ENCODE results near the gene AP5S1.
A peak's percentile ranks its signal among the peaks of the same experiment; 100 is the strongest.

The AP5S1 gene

DNA sequence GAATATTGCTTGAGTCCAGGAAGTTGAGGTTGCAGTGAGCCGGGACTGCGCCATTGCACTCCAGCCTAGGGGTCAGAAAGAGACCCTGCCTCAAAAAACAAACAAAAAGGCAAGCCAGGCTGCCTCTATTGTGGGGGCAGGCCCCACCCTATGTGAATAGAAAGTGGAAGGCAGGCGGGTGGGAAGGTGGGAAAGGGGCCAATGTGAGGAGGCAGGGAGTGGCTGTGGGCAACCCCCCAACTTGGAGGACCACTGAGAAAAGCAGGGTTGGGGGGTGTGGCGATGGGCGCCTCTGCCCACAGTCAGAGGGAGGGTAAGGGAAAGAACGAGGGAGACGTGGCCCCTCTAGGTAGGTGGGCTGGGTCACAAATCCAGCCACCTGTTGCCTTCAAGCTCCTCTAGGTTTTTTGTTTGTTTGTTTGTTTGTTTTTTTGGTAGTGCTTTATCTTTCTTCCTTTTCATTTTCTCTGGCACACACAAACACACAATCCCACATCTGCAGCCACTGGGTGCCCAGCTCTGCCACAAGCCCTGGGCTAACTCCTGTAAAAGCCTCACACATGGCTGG, 5.3 kb upstream of the AP5S1 start:
- ATAC-seq = no peak
- TF ChIP-seq PPARA (CRISPR knock-in tag; IDR thresholded peaks at IDR 0.05; ENCODE audit: borderline replicate concordance) = no peak
- TF ChIP-seq ZFP30 (CRISPR knock-in tag; IDR thresholded peaks at IDR 0.05) = no peak
- no peak for TF ChIP-seq CSDC2 (CRISPR knock-in tag; IDR thresholded peaks at IDR 0.05)

GRCh38 chr20:3815703-3816315, 4.5 kb upstream of the AP5S1 start:
- no peak for ATAC-seq
- TF ChIP-seq SNAI2 (CRISPR knock-in tag; IDR thresholded peaks at IDR 0.05) (no peak), ZNF8 (CRISPR knock-in tag; IDR thresholded peaks at IDR 0.05) (no peak), ZFP30 (CRISPR knock-in tag; IDR thresholded peaks at IDR 0.05) (no peak), ZNF70 (CRISPR knock-in tag; IDR thresholded peaks at IDR 0.05) (no peak), ESRRG (CRISPR knock-in tag; IDR thresholded peaks at IDR 0.05) (no peak), ARNTL (CRISPR knock-in tag; IDR thresholded peaks at IDR 0.05; ENCODE audit: borderline replicate concordance, low read depth) (no peak), RARB (CRISPR knock-in tag; IDR thresholded peaks at IDR 0.05) (no peak), GLIS3 (CRISPR knock-in tag; IDR thresholded peaks at IDR 0.05) (no peak)
- TF ChIP-seq, protein P1, sequence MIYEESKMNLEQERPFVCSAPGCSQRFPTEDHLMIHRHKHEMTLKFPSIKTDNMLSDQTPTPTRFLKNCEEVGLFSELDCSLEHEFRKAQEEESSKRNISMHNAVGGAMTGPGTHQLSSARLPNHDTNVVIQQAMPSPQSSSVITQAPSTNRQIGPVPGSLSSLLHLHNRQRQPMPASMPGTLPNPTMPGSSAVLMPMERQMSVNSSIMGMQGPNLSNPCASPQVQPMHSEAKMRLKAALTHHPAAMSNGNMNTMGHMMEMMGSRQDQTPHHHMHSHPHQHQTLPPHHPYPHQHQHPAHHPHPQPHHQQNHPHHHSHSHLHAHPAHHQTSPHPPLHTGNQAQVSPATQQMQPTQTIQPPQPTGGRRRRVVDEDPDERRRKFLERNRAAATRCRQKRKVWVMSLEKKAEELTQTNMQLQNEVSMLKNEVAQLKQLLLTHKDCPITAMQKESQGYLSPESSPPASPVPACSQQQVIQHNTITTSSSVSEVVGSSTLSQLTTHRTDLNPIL (CRISPR knock-in tag; IDR thresholded peaks at IDR 0.05; ENCODE audit: low read depth) = no peak
- TF ChIP-seq, protein P2, sequence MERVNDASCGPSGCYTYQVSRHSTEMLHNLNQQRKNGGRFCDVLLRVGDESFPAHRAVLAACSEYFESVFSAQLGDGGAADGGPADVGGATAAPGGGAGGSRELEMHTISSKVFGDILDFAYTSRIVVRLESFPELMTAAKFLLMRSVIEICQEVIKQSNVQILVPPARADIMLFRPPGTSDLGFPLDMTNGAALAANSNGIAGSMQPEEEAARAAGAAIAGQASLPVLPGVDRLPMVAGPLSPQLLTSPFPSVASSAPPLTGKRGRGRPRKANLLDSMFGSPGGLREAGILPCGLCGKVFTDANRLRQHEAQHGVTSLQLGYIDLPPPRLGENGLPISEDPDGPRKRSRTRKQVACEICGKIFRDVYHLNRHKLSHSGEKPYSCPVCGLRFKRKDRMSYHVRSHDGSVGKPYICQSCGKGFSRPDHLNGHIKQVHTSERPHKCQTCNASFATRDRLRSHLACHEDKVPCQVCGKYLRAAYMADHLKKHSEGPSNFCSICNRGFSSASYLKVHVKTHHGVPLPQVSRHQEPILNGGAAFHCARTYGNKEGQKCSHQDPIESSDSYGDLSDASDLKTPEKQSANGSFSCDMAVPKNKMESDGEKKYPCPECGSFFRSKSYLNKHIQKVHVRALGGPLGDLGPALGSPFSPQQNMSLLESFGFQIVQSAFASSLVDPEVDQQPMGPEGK (CRISPR knock-in tag; IDR thresholded peaks at IDR 0.05; ENCODE audit: borderline replicate concordance) = no peak

DNA sequence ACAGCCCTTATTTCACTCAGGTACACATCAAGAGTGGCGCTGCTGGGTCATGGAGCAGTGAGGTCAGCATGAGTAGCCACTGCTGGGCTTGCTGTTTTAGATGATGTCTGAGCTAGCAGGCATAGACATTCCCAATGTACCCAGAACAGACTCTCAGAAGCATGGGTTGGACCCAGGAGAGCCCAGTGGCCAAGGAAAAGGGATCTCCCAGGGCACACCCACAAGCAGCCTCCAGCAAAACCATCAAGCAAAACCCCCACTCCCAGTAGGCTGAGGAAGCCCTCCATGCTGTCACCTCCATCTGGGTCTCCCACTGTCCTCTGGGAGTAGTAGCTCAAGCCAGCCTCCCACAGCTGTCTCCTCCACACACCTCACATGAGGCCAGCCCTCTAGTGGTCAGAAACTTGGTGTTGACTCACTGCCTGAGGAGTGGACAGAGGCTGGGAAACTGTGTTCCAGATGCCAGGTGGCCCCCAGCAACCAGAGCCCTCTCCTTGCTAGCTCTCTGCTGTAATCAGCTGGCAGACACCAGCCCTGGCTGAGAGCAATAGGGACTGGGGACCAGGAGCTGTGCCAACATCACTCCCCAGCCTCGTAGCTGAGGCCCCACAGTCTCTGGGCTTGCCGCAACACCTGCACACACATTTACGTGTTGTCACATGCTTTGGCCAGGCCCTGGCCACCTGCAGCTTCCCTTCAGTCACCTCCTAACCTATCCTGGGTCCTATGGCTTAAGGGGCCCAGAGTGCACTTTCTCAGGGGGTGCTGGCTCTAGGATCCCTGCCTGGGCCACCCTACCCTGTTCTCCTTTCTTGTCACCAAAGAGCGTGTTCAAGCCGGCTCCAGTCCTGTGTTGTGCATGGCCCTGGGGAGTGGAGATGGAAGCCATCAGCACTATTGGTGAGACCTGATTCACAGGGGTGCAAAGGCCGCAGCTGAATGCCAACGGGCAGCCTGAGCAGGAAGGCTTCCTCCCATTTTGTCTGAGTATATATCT, 1.9 kb upstream of the AP5S1 start:
- peak; percentile 63; the same call in 1 of the 2 replicates for TF ChIP-seq TCF4 (CRISPR knock-in tag; IDR thresholded peaks at IDR 0.05; ENCODE audit: borderline replicate concordance)
- TF ChIP-seq ZNF8 (CRISPR knock-in tag; IDR thresholded peaks at IDR 0.05) = no peak
- TF ChIP-seq, protein P3, sequence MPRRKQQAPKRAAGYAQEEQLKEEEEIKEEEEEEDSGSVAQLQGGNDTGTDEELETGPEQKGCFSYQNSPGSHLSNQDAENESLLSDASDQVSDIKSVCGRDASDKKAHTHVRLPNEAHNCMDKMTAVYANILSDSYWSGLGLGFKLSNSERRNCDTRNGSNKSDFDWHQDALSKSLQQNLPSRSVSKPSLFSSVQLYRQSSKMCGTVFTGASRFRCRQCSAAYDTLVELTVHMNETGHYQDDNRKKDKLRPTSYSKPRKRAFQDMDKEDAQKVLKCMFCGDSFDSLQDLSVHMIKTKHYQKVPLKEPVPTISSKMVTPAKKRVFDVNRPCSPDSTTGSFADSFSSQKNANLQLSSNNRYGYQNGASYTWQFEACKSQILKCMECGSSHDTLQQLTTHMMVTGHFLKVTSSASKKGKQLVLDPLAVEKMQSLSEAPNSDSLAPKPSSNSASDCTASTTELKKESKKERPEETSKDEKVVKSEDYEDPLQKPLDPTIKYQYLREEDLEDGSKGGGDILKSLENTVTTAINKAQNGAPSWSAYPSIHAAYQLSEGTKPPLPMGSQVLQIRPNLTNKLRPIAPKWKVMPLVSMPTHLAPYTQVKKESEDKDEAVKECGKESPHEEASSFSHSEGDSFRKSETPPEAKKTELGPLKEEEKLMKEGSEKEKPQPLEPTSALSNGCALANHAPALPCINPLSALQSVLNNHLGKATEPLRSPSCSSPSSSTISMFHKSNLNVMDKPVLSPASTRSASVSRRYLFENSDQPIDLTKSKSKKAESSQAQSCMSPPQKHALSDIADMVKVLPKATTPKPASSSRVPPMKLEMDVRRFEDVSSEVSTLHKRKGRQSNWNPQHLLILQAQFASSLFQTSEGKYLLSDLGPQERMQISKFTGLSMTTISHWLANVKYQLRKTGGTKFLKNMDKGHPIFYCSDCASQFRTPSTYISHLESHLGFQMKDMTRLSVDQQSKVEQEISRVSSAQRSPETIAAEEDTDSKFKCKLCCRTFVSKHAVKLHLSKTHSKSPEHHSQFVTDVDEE (CRISPR knock-in tag; IDR thresholded peaks at IDR 0.05) = peak; percentile 71; the same call in 1 of the 2 replicates
- ATAC-seq = peak; percentile 85

DNA sequence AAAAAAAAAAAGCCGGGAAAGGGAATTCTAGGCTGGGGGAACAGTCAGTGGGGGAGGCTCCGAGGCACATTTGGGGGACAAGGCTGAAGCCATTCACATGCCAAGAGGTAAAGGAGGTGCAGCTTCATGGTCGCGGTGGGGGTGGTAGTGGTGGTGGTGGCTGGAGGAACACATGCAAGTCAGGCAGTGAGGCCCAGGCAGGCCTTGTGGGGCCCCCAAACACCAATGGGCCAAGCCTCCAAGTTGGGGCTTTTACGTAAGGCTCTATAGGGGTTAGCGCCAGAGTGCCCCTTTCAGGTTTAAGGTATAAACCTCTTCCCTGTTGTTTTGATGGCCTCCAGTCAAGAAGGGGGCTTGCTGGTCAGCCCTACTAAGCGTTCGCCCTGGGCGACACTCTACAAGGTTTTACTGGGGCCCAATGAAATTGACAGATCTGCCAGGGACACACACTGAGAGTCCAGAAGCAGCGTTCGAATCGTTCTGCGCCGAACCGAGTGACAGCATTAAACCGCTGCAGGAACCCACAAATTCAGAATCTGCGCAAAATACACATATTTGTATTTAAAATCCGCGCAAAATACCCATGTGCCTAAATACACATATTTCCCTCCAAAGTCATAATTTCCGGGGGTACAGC, 818 bp upstream of the AP5S1 start:
- no peak for ATAC-seq
- TF ChIP-seq PPARA (CRISPR knock-in tag; IDR thresholded peaks at IDR 0.05; ENCODE audit: borderline replicate concordance) = no peak
- TF ChIP-seq ZFP30 (CRISPR knock-in tag; IDR thresholded peaks at IDR 0.05) = no peak
- no peak for TF ChIP-seq SNAI2 (CRISPR knock-in tag; IDR thresholded peaks at IDR 0.05)
- no peak for TF ChIP-seq ZFP3 (CRISPR knock-in tag; IDR thresholded peaks at IDR 0.05)
- no peak for TF ChIP-seq ZNF70 (CRISPR knock-in tag; IDR thresholded peaks at IDR 0.05)
- no peak for TF ChIP-seq BACH2 (CRISPR knock-in tag; IDR thresholded peaks at IDR 0.05; ENCODE audit: borderline replicate concordance)
- TF ChIP-seq, protein P4, sequence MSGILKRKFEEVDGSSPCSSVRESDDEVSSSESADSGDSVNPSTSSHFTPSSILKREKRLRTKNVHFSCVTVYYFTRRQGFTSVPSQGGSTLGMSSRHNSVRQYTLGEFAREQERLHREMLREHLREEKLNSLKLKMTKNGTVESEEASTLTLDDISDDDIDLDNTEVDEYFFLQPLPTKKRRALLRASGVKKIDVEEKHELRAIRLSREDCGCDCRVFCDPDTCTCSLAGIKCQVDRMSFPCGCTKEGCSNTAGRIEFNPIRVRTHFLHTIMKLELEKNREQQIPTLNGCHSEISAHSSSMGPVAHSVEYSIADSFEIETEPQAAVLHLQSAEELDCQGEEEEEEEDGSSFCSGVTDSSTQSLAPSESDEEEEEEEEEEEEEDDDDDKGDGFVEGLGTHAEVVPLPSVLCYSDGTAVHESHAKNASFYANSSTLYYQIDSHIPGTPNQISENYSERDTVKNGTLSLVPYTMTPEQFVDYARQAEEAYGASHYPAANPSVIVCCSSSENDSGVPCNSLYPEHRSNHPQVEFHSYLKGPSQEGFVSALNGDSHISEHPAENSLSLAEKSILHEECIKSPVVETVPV (CRISPR knock-in tag; IDR thresholded peaks at IDR 0.05) = no peak
- no peak for TF ChIP-seq GLIS3 (CRISPR knock-in tag; IDR thresholded peaks at IDR 0.05)
- no peak for TF ChIP-seq RARB (CRISPR knock-in tag; IDR thresholded peaks at IDR 0.05)
- no peak for TF ChIP-seq ESRRG (CRISPR knock-in tag; IDR thresholded peaks at IDR 0.05)
- TF ChIP-seq ARNTL (CRISPR knock-in tag; IDR thresholded peaks at IDR 0.05; ENCODE audit: borderline replicate concordance, low read depth) = no peak
- TF ChIP-seq, protein P2 (CRISPR knock-in tag; IDR thresholded peaks at IDR 0.05; ENCODE audit: borderline replicate concordance) = no peak
- no peak for TF ChIP-seq ISL1 (CRISPR knock-in tag; IDR thresholded peaks at IDR 0.05)
- no peak for TF ChIP-seq ZC3H10 (CRISPR knock-in tag; IDR thresholded peaks at IDR 0.05)
- TF ChIP-seq ZNF565 (CRISPR knock-in tag; conservative IDR thresholded peaks at IDR 0.05; ENCODE audit: low read depth) = no peak
- TF ChIP-seq, protein P1 (CRISPR knock-in tag; IDR thresholded peaks at IDR 0.05; ENCODE audit: low read depth) = no peak
